GM12873 (cell line): ENCODE results near the gene POLE.

ENCODE experiments used
- TF ChIP-seq, protein P1 (sequence below): IDR thresholded peaks from 2 replicates; pipeline ENCODE4 v1.5.1; 2012; ENCODE audit warnings: low read depth, mild to moderate bottlenecking, moderate library complexity, low read length, control low read depth; ENCODE audit not compliant: insufficient read depth; ENCODE audit errors: missing control alignments

Gene POLE

DNA sequence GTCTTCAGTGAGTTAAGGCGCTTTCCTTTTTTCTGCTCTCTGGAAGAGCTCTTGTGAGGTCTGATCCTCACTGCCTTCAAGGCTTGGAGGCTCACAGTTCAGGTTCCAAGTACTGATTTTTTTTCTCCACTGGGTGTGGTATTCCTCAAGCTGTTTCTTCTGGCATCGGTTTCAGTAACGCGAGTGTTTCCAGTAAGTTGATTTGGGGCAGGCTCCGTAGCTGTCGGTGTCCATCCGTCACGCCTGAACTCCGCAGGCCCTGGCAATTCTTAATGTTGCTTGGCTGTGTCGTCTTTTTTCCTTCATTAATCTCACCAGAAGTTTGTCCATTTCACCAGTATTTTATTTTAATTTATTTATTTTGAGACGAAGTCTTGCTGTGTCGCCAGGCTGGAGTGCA lies 107.4 kb downstream of the POLE start:
- TF ChIP-seq, protein P1, sequence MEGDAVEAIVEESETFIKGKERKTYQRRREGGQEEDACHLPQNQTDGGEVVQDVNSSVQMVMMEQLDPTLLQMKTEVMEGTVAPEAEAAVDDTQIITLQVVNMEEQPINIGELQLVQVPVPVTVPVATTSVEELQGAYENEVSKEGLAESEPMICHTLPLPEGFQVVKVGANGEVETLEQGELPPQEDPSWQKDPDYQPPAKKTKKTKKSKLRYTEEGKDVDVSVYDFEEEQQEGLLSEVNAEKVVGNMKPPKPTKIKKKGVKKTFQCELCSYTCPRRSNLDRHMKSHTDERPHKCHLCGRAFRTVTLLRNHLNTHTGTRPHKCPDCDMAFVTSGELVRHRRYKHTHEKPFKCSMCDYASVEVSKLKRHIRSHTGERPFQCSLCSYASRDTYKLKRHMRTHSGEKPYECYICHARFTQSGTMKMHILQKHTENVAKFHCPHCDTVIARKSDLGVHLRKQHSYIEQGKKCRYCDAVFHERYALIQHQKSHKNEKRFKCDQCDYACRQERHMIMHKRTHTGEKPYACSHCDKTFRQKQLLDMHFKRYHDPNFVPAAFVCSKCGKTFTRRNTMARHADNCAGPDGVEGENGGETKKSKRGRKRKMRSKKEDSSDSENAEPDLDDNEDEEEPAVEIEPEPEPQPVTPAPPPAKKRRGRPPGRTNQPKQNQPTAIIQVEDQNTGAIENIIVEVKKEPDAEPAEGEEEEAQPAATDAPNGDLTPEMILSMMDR = no peak

DNA sequence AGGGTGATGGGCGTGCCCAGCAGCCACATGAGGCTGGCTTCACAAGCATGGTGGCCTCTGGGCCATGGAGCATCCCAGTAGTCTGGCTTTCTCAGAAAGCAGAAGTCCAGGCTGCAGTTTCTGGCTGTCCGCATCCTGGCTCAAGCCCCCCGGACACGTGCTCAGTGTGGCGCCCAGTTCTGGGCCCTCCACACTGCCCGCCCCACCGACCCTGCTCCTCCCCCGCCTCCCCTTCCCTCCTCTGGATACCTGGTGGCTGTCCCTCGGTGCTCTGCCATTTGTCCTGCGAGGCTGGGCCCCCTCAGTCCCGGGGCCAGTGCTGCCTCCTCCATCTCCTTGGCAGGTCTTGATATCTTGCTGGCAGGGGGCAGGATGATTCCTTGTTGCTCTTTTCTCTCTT lies 108.3 kb downstream of the POLE start:
- TF ChIP-seq, protein P1 = no peak

DNA sequence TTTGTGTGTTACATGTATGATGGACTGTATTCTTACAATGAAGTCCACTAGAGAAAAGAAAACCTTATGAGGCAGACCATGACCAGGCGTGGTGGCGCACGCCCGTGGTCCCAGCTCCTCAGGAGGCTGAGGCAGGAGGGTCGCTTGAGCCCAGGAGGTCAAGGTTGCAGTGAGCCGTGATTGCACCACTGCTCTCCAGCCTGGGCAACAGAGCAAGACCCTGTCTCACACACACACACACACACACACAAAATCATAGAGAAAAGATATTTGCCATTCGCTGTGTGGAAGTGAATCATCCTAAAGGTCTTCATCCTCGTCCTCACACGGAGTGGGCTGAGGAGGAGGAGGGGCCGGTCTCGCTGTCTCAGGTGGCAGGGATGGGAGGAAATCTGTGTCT lies 109.0 kb downstream of the POLE start:
- TF ChIP-seq, protein P1 = no peak

DNA sequence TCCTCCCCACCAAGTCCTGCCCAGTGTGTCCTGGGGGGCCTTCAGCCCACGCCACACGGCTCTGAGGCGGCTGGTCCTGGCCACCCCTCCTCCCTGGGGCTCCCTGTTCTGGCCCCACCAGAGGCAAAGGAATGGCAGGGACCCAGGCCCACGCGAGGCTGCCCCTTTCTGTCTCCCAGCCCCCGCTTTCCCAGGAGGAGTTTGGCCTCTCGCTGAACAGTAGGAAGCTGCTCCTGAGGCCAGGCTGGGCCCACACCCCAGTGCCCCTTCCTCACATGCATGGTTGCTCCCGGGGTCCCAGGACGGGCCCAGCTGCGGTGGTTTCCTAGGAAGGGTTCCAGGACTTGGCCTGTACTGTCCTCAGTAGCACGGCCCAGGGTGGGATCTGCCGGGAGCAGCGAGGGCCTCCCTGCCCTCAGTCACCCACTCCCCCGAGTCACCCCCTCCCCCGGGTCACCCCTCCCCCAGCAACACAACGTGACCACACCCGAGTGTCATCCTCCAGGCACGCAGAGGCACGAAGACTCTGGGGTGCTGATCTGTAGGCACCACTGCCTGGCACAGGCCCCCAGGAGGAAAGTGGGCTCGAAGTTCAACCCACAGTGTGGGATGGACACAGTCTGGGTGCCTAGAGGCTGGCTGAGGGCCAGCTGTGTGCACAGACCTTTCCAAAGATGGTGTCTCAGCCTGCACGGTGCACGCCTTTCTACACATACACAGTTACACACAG lies 109.8 kb downstream of the POLE start:
- TF ChIP-seq, protein P1 = no peak

DNA sequence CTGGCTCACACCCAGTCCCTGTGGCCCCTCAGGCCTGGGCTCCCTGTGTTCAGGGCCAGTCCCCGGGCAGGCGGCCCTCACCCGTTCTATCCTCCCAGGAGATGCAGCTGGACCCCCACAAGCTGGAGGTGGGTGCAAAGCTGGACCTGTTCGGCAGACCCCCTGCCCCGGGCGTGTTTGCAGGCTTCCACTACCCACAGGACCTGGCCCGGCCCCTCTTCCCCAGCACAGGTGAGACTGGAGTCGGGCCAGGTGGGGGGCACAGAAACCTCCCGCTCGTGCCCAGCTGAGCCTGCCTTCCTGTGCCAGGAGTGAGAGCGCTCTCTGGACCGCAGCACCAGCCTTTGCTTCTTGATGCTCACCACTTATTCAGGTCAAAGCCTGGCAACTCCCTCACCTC lies 110.4 kb downstream of the POLE start:
- TF ChIP-seq, protein P1 = no peak

DNA sequence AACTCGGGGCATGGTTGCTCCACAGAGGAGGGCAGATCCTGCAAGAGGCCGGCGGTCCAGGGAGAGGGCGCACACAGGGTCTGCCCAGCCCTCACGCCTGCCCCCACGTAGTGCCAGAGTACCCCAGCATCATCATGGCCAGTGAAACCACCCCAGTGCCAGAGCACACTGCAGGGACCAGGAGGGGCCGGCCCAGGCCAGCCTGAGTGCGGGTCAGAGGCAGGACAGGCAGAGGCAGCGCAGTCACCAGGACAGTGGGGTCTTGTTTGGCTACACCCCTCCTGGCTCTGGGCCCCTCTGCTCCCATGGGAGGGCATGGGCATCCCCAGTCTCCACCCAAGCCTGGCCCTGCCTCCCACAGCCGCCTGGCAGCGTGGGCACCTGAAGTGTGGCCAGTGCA lies 111.5 kb downstream of the POLE start:
- TF ChIP-seq, protein P1 = no peak

DNA sequence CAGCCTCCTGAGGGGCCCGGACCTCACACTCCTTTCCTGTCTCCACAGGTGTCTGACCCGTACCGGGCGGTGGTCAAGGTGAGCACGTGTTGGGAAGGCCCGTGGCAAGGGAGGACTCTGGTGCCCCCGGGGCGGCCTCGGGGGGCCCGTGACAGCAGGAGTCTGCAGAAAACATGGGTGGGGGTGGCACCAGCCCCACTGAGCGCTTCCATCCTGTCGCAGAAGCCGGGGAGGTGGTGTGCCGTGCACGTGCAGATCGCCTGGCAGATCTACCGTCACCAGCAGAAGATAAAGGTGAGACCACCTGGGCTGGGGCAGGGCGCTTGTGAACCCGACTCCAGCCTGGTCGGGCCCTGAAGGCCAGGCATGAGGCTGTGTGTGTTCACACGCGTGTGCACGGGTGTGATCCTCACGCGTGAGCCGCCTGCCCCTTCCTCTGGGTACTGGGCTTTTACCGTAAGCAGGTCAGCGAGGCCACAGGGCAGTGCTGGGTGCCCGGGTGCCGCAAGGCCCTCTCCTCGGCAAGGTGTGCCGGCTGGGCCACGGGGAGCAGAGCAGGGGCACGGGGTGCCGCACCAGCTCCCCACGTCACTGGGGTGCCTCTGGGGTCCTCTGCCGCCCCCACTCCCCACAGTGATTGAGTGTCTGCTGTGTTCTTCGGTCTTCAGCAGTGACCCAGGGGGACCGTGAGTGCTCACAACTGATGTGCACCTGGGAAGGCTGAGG lies 112.7 kb downstream of the POLE start:
- TF ChIP-seq, protein P1 = no peak
